ENCODE data around the gene KPNA1.

DNA sequence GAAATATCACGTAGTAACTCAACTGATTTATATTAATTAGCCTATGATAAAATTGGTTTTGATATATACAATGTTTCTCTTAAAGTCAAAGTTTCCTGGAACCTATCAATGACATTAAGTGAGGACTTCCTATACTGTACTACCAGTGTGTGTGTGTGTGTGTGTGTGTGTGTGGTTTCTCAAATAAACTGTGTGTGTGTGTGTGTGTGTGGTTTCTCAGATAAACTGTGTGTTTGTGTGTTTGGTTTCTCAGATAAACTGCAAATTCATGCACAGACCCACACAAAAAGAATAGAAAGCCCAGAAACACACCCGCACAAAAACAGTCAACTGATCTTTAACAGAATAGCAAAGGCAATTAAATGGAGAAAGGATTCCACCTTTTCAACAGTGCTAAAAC is 84.4 kb downstream of the KPNA1 start:
- TF ChIP-seq, protein P1, sequence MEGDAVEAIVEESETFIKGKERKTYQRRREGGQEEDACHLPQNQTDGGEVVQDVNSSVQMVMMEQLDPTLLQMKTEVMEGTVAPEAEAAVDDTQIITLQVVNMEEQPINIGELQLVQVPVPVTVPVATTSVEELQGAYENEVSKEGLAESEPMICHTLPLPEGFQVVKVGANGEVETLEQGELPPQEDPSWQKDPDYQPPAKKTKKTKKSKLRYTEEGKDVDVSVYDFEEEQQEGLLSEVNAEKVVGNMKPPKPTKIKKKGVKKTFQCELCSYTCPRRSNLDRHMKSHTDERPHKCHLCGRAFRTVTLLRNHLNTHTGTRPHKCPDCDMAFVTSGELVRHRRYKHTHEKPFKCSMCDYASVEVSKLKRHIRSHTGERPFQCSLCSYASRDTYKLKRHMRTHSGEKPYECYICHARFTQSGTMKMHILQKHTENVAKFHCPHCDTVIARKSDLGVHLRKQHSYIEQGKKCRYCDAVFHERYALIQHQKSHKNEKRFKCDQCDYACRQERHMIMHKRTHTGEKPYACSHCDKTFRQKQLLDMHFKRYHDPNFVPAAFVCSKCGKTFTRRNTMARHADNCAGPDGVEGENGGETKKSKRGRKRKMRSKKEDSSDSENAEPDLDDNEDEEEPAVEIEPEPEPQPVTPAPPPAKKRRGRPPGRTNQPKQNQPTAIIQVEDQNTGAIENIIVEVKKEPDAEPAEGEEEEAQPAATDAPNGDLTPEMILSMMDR (conservative IDR thresholded peaks at IDR 0.05; ENCODE audit: low read depth, low read length): no peak
- TF ChIP-seq EZH2phosphoT487 (IDR thresholded peaks at IDR 0.05; ENCODE audit: borderline replicate concordance, low read length): no peak

All from PC-3 (cell line).